SK-N-SH treated with all-trans-retinoic acid at 6 μM for 48 hours (cell line): ENCODE measurements around the gene CHST14.

Experiments
- ARNTL ChIP-seq: fragments of 450-650 bp; formaldehyde crosslinking; IDR thresholded peaks from 2 replicates; pipeline ENCODE4 v1.5.0; 2020; ENCODE audit warnings: low read depth, mild to moderate bottlenecking, moderate library complexity, borderline replicate concordance
- OSR1 ChIP-seq: fragments of 250-450 bp; sonication (Bioruptor Pico); IDR thresholded peaks from 2 replicates; pipeline ENCODE4 v1.8.0; 2022; ENCODE audit warnings: moderate library complexity, mild to moderate bottlenecking, inconsistent platforms
- PATZ1 ChIP-seq: fragments of 250-450 bp; sonication (Bioruptor Pico); IDR thresholded peaks from 2 replicates; pipeline ENCODE4 v1.8.0; 2020; ENCODE audit warnings: mild to moderate bottlenecking, moderate library complexity, borderline replicate concordance
- ZNF565 ChIP-seq: fragments of 450-650 bp; formaldehyde crosslinking; conservative IDR thresholded peaks from 2 replicates; pipeline ENCODE4 v1.5.0; 2020; ENCODE audit warnings: low read depth, mild to moderate bottlenecking, moderate library complexity

GRCh38 chr15:40444736-40445135, 26.0 kb upstream of the CHST14 start:
- TF ChIP-seq ZNF565 (CRISPR knock-in tag) = no peak
- TF ChIP-seq ARNTL (CRISPR knock-in tag) = no peak
- TF ChIP-seq OSR1 (CRISPR knock-in tag) = no peak
- TF ChIP-seq PATZ1 (CRISPR knock-in tag) = no peak
